ENCODE results near the gene STK39. TPM values are rescaled to one million over a fixed set of nuclear protein-coding genes. Genes with fewer than 3 reads are reported as not detected.

Gene STK39
- total and polyA plus RNA-seq, 9 of the 15 experiments (the other 6 are each of a cell fraction or from before 2014, with no cell fraction given) = 0.19 to 0.76 (median 0.51) TPM

DNA sequence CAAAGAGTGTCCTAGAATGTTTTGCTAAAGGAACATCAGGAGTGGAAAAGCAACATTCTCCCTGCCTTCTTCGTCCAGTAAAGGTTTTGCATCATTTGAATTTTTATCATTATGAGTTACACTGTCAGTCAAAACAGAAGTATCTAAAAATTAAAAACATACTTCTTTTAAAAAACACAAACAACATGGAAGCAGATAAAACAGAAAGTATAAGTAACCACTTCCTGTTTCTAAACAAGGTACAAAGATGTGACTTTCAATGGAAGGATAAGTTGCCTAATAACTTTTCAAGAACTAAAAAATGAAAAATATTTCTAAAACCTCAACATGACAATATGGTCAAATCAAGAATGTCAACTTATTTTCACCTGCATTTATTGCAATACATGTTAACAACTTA lies 158.2 kb downstream of the STK39 start:
- Histone ChIP-seq H4K20me1 (replicated peaks; ENCODE audit: control insufficient read depth, insufficient read depth, low read length) (no peaks in the 10 kb centered on the region; the same call in 1 of the 2 replicates), H3K27me3 (ENCODE audit: control insufficient read depth in 2 of 2, insufficient read depth in 2 of 2, low read length in 2 of 2) (no peaks in the 10 kb centered on the region), H3K4me2 (ENCODE audit: insufficient read depth, low read length) (no peak overlapping the region), H3K27ac (ENCODE audit: extremely low read depth, low read depth, low read length) (no peak overlapping the region), H3K36me3 (ENCODE audit: control insufficient read depth, insufficient read depth, low read length) (no peaks in the 10 kb centered on the region), H3K9me1 (ENCODE audit: control insufficient read depth, insufficient read depth, low read length) (no peaks in the 10 kb centered on the region), H3K9ac (ENCODE audit: insufficient read depth in 1 of 2, low read depth in 2 of 2, low read length in 2 of 2) (no peak overlapping the region), H3K4me3 (no peak overlapping the region), H3K79me2 (ENCODE audit: control insufficient read depth, insufficient read depth, low read length) (no peaks in the 10 kb centered on the region), H3K4me1 (replicated peaks in 1 of 2; ENCODE audit: control insufficient read depth in 2 of 2, insufficient read depth in 2 of 2, low read length in 2 of 2) (no peaks in the 10 kb centered on the region), H2AFZ (ENCODE audit: low read depth, low read length) (no peak overlapping the region), H3K9me3 (replicated peaks; ENCODE audit: control insufficient read depth, insufficient read depth, low read depth, low read length) (no peaks in the 10 kb centered on the region)
- intact Hi-C loops (cut with micrococcal nuclease) (no loop called here), in situ Hi-C loops (cut with MboI) (no loop called here)
- DNase-seq (ENCODE audit: extremely low read depth in 1 of 4, low spot score in 3 of 4) (no peak), FAIRE-seq (no peak), ATAC-seq (no peak)
- WGBS (ENCODE audit: insufficient coverage, low coverage, missing lambda C conversion rate) = 6% methylated on average over 1 of the region's 1 CpG
- ChIA-PET POLR2A (no interaction called here), CTCF (ENCODE audit: low intra/inter-chr PET ratio) (no interaction called here)
- no TSS peak for BruUV-seq (replicated peaks)
- TF ChIP-seq SMAD1 (IDR thresholded peaks at IDR 0.05; ENCODE audit: low read depth, low read length, partially characterized antibody) = no peak
- TF ChIP-seq, protein P1, sequence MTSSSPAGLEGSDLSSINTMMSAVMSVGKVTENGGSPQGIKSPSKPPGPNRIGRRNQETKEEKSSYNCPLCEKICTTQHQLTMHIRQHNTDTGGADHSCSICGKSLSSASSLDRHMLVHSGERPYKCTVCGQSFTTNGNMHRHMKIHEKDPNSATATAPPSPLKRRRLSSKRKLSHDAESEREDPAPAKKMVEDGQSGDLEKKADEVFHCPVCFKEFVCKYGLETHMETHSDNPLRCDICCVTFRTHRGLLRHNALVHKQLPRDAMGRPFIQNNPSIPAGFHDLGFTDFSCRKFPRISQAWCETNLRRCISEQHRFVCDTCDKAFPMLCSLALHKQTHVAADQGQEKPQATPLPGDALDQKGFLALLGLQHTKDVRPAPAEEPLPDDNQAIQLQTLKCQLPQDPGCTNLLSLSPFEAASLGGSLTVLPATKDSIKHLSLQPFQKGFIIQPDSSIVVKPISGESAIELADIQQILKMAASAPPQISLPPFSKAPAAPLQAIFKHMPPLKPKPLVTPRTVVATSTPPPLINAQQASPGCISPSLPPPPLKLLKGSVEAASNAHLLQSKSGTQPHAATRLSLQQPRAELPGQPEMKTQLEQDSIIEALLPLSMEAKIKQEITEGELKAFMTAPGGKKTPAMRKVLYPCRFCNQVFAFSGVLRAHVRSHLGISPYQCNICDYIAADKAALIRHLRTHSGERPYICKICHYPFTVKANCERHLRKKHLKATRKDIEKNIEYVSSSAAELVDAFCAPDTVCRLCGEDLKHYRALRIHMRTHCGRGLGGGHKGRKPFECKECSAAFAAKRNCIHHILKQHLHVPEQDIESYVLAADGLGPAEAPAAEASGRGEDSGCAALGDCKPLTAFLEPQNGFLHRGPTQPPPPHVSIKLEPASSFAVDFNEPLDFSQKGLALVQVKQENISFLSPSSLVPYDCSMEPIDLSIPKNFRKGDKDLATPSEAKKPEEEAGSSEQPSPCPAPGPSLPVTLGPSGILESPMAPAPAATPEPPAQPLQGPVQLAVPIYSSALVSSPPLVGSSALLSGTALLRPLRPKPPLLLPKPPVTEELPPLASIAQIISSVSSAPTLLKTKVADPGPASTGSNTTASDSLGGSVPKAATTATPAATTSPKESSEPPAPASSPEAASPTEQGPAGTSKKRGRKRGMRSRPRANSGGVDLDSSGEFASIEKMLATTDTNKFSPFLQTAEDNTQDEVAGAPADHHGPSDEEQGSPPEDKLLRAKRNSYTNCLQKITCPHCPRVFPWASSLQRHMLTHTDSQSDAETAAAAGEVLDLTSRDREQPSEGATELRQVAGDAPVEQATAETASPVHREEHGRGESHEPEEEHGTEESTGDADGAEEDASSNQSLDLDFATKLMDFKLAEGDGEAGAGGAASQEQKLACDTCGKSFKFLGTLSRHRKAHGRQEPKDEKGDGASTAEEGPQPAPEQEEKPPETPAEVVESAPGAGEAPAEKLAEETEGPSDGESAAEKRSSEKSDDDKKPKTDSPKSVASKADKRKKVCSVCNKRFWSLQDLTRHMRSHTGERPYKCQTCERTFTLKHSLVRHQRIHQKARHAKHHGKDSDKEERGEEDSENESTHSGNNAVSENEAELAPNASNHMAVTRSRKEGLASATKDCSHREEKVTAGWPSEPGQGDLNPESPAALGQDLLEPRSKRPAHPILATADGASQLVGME (CRISPR knock-in tag; IDR thresholded peaks at IDR 0.05) = no peak
- TF ChIP-seq BMI1 (IDR thresholded peaks at IDR 0.05; ENCODE audit: low read length) = no peak
- TF ChIP-seq, protein P2, sequence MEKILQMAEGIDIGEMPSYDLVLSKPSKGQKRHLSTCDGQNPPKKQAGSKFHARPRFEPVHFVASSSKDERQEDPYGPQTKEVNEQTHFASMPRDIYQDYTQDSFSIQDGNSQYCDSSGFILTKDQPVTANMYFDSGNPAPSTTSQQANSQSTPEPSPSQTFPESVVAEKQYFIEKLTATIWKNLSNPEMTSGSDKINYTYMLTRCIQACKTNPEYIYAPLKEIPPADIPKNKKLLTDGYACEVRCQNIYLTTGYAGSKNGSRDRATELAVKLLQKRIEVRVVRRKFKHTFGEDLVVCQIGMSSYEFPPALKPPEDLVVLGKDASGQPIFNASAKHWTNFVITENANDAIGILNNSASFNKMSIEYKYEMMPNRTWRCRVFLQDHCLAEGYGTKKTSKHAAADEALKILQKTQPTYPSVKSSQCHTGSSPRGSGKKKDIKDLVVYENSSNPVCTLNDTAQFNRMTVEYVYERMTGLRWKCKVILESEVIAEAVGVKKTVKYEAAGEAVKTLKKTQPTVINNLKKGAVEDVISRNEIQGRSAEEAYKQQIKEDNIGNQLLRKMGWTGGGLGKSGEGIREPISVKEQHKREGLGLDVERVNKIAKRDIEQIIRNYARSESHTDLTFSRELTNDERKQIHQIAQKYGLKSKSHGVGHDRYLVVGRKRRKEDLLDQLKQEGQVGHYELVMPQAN (IDR thresholded peaks at IDR 0.05; ENCODE audit: borderline replicate concordance) = no peak

Data from K562 (cell line).